NB4 (cell line): ENCODE measurements around the gene SLC16A10.

Experiments used
- CTCF ChIP-seq: IDR thresholded peaks from one replicate; pipeline ENCODE4 v1.5.1; 2012; ENCODE audit warnings: low read depth, low read length
- MYC ChIP-seq: IDR thresholded peaks from 2 replicates; pipeline ENCODE4 v1.6.1; 2011; ENCODE audit warnings: low read depth, low read length
- POLR2A ChIP-seq: IDR thresholded peaks from 2 replicates; pipeline ENCODE4 v1.6.1; 2011; ENCODE audit warnings: mild to moderate bottlenecking; ENCODE audit not compliant: insufficient read length; ENCODE audit errors: extremely low read depth
- TF ChIP-seq, protein P1 (sequence below): IDR thresholded peaks from 2 replicates; pipeline ENCODE4 v1.6.1; 2011; ENCODE audit warnings: low read depth, low read length

DNA sequence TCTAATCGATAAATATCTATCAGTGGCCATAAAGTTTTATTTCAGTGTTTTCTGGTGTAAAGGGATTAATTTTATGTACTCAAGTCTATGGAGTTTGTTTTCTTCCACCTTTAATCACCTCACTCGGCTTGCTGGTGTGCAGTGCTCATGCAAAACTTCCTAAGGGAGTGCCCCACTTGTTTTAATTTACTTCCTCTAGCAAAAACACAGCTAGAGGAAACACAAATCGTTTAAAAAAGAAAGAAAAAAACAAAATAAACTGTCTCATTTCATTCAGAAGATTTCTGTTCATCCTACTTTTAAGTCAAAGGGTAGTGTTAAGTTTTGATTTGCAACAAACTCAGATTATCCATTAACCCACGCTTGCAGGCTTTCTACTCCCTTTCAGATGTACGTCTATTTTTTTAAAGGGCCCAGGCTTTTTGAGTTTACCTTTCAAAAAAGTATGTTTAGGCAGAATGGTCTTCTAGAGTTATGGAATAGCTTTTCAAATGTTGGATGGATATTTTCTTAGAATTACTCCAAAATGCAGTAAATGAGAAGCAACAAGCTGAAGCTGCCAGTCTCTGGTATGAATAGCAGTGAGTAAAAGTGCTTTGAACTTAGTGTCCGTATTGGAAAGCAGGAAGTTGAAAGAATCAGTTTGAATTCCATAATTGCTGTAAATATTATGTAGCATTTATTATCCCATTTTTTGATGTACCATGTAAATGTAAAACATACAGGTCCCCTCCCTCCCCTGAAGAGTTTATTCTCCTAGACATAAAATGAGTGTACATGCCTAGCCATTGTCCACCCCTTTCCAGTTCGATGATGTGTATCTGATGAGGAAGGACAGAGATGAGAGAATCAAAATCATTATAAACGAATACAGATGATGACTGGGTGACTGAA, 113.3 kb downstream of the SLC16A10 start:
- TF ChIP-seq CTCF (no peak), POLR2A (no peak), MYC (no peak)
- TF ChIP-seq, protein P1, sequence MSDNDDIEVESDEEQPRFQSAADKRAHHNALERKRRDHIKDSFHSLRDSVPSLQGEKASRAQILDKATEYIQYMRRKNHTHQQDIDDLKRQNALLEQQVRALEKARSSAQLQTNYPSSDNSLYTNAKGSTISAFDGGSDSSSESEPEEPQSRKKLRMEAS = no peak
